HEK293T (cell line): ENCODE results near the gene RNF38.

ENCODE experiments used
- CTCF ChIA-PET: fragments of 350-600 bp; formaldehyde crosslinking; extraction: SDS; loops from one replicate; lab custom pipeline; 2021; ENCODE audit warnings: antibody characterized with exemption, inconsistent platforms; lab: Yijun Ruan, JAX
- POLR2A ChIA-PET: fragments of 350-600 bp; formaldehyde crosslinking; extraction: SDS; loops from one replicate; lab custom pipeline; 2020; ENCODE audit warnings: antibody characterized with exemption, inconsistent platforms; lab: Yijun Ruan, JAX
- DNase-seq: peaks from one replicate; pipeline ENCODE4 v3.0.0; 2012; ENCODE audit warnings: mixed read lengths; ENCODE audit errors: extremely low spot score
- HDGF ChIP-seq: fragments of 450-650 bp; IDR thresholded peaks from 2 replicates; pipeline ENCODE4 v1.6.1; 2017; ENCODE audit warnings: antibody characterized with exemption, borderline replicate concordance
- SUZ12 ChIP-seq: fragments of 450-650 bp; IDR thresholded peaks from 2 replicates; pipeline ENCODE4 v1.6.1; 2016; ENCODE audit warnings: mild to moderate bottlenecking

RNF38 gene

GRCh38 chr9:36288070-36288469, 112.0 kb downstream of the RNF38 start:
- TF ChIP-seq HDGF (no peak), SUZ12 (no peak)
- POLR2A ChIA-PET = no interaction called here
- CTCF ChIA-PET = no interaction called here

More at GRCh38 chr9:36288070-36288469, 112.0 kb downstream of the RNF38 start:
- no peak for DNase-seq
